Lung (tissue), 12 donors: Measurements from ENCODE around the gene DCDC2. TPM values are rescaled to one million over a fixed set of nuclear protein-coding genes. Genes with fewer than 3 reads are reported as not detected.

ENCODE experiments used
- ATAC-seq: fragments of 200-7000 bp; cut with Tn5 transposase; one replicate; pipeline ENCODE4 v1.9.1; 2020; ENCODE audit warnings: moderate number of reproducible peaks; ENCODE audit not compliant: insufficient read depth, low FRiP score
- DNase-seq, 3 donors: peaks; one replicate each; pipeline ENCODE4 v3.0.0-alpha.2; 2013 to 2017
- H3K27ac ChIP-seq, 2 donors: one replicate each; pipeline ENCODE4 v1.5.1; 2013; ENCODE audit warnings: mild to moderate bottlenecking in 2 of 2, moderate library complexity in 2 of 2, control low read depth in 1 of 2, inconsistent platforms in 1 of 2, low read depth in 1 of 2, low read length in 1 of 2
- H3K27me3 ChIP-seq, 3 donors: one replicate each; pipeline ENCODE4 v1.5.1; 2013; ENCODE audit warnings: low read length in 2 of 3; ENCODE audit not compliant: control insufficient read depth in 3 of 3, insufficient read depth in 3 of 3
- H3K36me3 ChIP-seq, 4 donors: one replicate each; pipeline ENCODE4 v1.5.1; 2013; ENCODE audit warnings: low read length in 4 of 4, mild to moderate bottlenecking in 1 of 4, moderate library complexity in 1 of 4; ENCODE audit not compliant: control insufficient read depth in 4 of 4, insufficient read depth in 4 of 4
- H3K4me1 ChIP-seq, 5 donors: one replicate each; pipeline ENCODE4 v1.5.1; 2013; ENCODE audit warnings: low read length in 5 of 5, mild to moderate bottlenecking in 2 of 5, moderate library complexity in 1 of 5; ENCODE audit not compliant: control insufficient read depth in 5 of 5, insufficient read depth in 5 of 5
- H3K4me3 ChIP-seq: one replicate; pipeline ENCODE4 v1.5.1; 2013; ENCODE audit warnings: mild to moderate bottlenecking, control low read depth, moderate library complexity
- H3K9ac ChIP-seq, 2 donors: one replicate each; pipeline ENCODE4 v1.5.1; 2013; ENCODE audit warnings: low read length in 2 of 2, control low read depth in 1 of 2; ENCODE audit not compliant: insufficient read depth in 1 of 2
- H3K9me3 ChIP-seq, 4 donors: one replicate each; pipeline ENCODE4 v1.5.1; 2013; ENCODE audit warnings: low read length in 3 of 4, mild to moderate bottlenecking in 1 of 4, moderate library complexity in 1 of 4; ENCODE audit not compliant: control insufficient read depth in 4 of 4, insufficient read depth in 3 of 4
- CTCF ChIP-seq: IDR thresholded peaks from 2 replicates; pipeline ENCODE4 v1.5.1; 2012; ENCODE audit warnings: mild to moderate bottlenecking; ENCODE audit errors: control extremely low read depth, extremely low read depth
- WGBS, 2 donors: extraction: QIAGEN DNeasy Blood & Tissue Kit; methylation state at CpG; one replicate each; pipeline ENCODE4 v1.1.7; 2013; 5-methylcytosine and 5-hydroxymethylcytosine counted together
- polyA plus RNA-seq, 2 donors: library from polyadenylated mRNA; stranded (reverse); fragments of 200-250 nt; gene quantifications; one replicate each; pipeline ENCODE4 v1.2.1, GENCODE V29; 2013
- total RNA-seq, 2 donors: library from RNA; depleted of rRNA in 1 of 2; stranded (reverse); fragments of >200 nt in 1 of 2; gene quantifications; one replicate each; pipeline ENCODE4 v1.2.1, GENCODE V29; 2014 to 2021
- donor health status: control.
- donor health status: control.
- donor health status: Bipolar disorder and iron deficiency.
- donor health status: healthy.
- donor health status: DM: yes; HTN: yes; CAD: no.

DCDC2 gene
- total and polyA plus RNA-seq, 4 donors = 2.3 to 14.2 (median 6.2) TPM

DNA sequence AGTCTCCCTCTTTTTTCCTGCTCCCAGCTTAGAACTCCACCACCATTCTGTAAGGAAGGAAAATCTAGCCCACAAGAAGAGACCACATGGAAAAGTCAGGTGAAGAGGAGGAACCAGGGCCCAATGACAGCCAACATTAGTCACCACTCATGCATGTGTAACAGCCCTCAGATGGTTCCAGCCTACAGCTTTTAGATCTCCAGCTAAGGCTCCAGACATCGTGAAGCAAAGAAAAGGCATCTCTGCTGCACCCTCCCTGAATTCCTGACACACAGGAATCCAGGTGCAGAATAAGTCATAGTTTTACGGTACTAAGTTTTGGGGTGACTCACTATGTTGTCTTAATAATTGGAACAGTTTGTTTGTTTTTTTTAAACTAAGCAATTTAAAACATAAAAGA, 25.5 kb downstream of the DCDC2 start:
- ATAC-seq = no peak
- H3K9ac ChIP-seq = no peak overlapping the region

DNA sequence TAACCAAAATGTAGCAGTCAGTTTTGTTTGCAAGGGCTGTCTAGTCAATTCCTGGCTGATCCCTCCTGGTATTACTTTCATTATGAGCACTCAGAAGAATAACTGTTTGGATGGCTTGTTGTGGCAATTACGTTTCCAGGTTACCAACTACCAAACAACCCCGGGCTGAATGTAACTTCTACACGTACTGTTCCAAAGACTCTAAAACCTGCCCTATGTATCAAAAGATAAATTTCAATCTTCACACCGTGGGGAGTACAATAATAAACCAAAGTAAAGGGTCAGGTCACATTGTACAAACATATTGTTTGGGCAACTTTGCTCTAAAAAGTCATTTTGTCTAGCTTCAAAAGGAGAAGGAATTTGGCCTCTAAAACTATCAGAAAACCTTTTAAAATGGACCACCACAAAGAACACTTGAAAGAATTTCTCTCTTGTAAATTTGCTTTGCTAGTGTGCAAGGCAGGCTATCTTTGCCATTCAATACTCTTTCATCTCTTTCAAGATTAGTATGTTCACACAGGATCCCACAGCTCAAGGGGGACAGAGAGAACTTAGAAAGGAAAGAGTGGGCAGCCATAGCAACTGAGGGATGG, 27.6 kb downstream of the DCDC2 start:
- Histone ChIP-seq H3K4me3 (no peak overlapping the region), H3K27me3 (no peaks in the 10 kb centered on the region), H3K9me3 (no peaks in the 10 kb centered on the region), H3K4me1 (peaks cover 0 to 5% (median 0%) of the 10 kb centered on the region in 5 donors), H3K27ac (no peak overlapping the region), H3K9ac (no peak overlapping the region), H3K36me3 (no peaks in the 10 kb centered on the region)
- DNase-seq = peak in 2 of 3 donors; percentile 22 to 28
- no peak for TF ChIP-seq CTCF
- 43 to 71% methylated on average over 4 of the region's 4 CpGs for WGBS, 2 donors
- no peak for ATAC-seq

More for the DNA sequence above, 25.5 kb downstream of the DCDC2 start:
- 79 to 94% methylated on average over 2 of the region's 2 CpGs for WGBS, 2 donors
- no peaks in the 10 kb centered on the region for H3K9me3 ChIP-seq
- TF ChIP-seq CTCF = no peak
- DNase-seq = no peak
- H3K36me3 ChIP-seq = no peaks in the 10 kb centered on the region
- no peaks in the 10 kb centered on the region for H3K27me3 ChIP-seq
- no peak overlapping the region for H3K27ac ChIP-seq
- H3K4me3 ChIP-seq = no peak overlapping the region
- peaks cover 0 to 5% (median 0%) of the 10 kb centered on the region in 5 donors for H3K4me1 ChIP-seq

GRCh38 chr6:24329451-24329850, 28.4 kb downstream of the DCDC2 start:
- TF ChIP-seq CTCF = no peak
- peaks cover 0 to 5% (median 0%) of the 10 kb centered on the region in 5 donors for H3K4me1 ChIP-seq
- no peaks in the 10 kb centered on the region for H3K36me3 ChIP-seq
- WGBS, 2 donors = 77 to 98% methylated on average over 2 of the region's 2 CpGs
- no peak overlapping the region for H3K9ac ChIP-seq
- no peak for ATAC-seq
- no peak overlapping the region for H3K27ac ChIP-seq
- no peaks in the 10 kb centered on the region for H3K27me3 ChIP-seq
- H3K4me3 ChIP-seq = no peak overlapping the region
- no peak for DNase-seq
- H3K9me3 ChIP-seq = no peaks in the 10 kb centered on the region

- H3K36me3 ChIP-seq = no peaks in the 10 kb centered on the region
- H3K9ac ChIP-seq = no peak overlapping the region
- no peak for ATAC-seq
- WGBS, 2 donors = 89 to 91% methylated on average over 4 of the region's 4 CpGs
- DNase-seq = no peak
- H3K4me1 ChIP-seq = peaks cover 0 to 8% (median 0%) of the 10 kb centered on the region in 5 donors
- H3K4me3 ChIP-seq = no peak overlapping the region
- H3K27me3 ChIP-seq = no peaks in the 10 kb centered on the region
- H3K27ac ChIP-seq = no peak overlapping the region
- no peaks in the 10 kb centered on the region for H3K9me3 ChIP-seq
- no peak for TF ChIP-seq CTCF
Observed at GRCh38 chr6:24329022-24329421, 28.8 kb downstream of the DCDC2 start.
